ENCODE measurements around the gene ZKSCAN8. TPM values are rescaled to one million over a fixed set of nuclear protein-coding genes. Genes with fewer than 3 reads are reported as not detected.
"Not testable (repeated sequence)": the region's sequence is repeated elsewhere in the genome, so short reads cannot be mapped to it uniquely, and the experiment has no call there.

The ZKSCAN8 gene
- 16.4 and 20.6 TPM in 2 replicates for total RNA-seq (2014; rRNA removed; shearing (Covaris generic))

GRCh38 chr6:28141500-28142329, at the start of gene ZKSCAN8:
ZKSCAN8 (plus strand) TSS chr6:28141883; CDS start chr6:28148408, 6,525 bp downstream.
- DNase-seq (ENCODE audit: low read depth), result peak; percentile 96

- DNase-seq (ENCODE audit: low read depth), result not testable (repeated sequence)
These were observed 39.5 kb upstream of the ZKSCAN8 start for GRCh38 chr6:28102222-28102621.

DNA sequence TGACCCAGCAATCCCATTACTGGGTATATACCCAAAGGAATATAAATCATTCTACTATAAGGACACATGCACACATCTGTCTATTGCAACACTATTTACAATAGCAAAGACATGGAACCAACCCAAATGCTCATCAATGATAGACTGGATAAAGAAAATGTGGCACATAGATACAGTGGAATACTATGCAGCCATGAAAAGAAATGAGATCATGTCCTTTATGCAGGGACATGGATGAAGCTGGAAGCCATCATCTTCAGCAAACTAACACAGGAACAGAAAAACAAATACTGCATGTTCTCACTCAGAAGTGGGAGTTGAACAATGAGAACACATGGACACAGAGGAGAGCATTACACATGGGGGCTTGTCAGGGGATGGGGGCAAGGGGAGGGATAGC, 39.0 kb upstream of the ZKSCAN8 start:
- DNase-seq (ENCODE audit: low read depth), result not testable (repeated sequence)

DNA sequence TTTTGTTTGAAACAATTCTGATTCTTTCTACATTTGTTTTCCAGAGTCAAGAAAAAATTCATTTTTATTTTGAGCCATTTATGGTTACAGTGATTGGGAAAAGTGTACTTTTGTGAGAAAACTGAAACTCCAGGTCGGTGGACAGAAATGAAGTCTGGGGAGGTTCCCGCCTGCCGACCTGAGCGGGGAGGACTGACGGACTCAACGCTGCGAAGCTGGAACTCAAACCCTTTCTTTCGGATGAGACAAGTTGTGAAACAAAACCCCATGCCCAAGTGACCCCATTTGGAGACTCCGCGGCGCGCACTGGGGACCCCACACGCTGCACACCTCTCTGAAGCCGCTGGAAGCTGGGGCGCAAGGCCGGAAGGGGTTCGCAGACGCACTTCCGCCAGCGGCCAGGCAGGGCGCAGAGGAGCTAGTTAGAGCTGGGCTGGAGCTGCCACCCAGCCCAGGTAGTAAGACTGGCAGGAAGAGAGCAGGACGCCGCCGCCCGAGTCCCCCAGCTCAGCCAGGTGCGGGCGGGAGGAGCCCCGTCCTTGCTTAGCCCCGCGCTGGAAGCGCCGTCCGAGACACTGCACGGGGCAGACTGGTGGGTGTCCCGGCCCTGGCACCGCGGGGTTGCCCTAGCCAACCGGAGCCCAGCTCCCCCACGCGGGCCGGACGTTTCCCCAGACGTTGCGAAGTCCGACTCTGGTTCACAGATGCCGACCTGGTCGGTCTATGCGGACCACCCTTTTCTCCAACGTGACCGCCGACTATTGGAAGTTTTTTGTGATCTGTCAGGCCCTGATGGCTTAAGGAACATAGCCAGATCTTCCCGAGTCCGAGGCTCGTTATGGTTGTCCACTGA, 37.1 kb upstream of the ZKSCAN8 start:
- DNase-seq (ENCODE audit: low read depth), result peak; percentile 87

GRCh38 chr6:28105245-28105639, 36.4 kb upstream of the ZKSCAN8 start:
- DNase-seq (ENCODE audit: low read depth), result peak; percentile 43

DNA sequence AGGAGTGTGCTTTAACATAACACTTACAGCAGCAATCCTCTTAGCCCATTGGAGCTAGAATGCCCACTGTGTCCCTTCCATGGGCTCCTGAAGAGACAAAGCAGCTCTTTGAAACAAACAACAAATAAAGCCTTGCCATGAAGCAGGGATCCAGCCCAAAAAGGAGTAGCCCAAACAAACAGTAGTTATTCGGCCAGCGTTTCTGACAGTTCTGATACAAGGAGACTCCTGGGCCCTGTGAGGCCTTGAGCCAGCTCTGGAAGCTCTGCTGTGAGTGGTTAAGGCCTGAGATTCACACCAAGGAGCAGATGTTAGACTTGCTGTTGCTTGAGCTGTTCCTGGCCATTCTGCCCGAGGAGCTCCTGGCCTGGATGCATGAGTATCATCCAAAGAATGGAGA, 34.2 kb upstream of the ZKSCAN8 start:
- DNase-seq (ENCODE audit: low read depth), result no peak

DNA sequence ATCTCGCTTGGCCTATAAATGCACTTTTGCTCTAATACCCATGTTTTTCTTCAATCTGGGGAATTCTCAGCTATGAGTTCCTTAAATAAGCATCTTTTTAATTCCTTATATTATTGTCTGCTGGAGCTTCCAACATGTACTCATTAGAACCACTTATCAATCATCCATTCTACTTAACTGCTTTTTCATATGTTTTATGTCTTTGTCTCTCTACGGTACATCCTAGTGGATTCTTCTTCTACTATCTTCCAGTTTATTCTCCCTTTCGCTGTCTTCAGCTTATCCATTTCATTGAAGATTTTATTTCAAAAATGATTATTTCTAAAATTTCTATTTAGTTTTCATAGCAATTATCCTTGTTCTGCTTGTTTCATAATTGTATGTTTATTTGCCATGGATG, 29.7 kb upstream of the ZKSCAN8 start:
- DNase-seq (ENCODE audit: low read depth), result no peak

DNA sequence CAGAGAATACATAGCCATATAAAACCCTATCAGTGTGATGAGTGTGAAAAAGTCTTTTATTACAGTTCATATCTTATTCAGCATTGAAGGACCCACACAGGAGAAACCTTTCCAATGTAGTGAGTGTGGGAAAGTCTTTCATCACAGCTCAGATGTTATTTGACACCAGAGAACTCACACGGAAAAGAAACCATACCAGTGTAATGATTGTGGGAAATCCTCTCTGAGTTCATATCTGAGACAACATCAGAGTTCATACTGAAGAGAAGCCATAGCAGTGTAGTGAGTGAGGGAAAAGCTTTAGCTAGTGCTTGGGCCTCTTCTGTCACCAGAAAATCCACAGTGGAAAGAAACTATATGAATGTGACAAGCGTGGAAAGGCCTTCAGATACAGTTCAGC, 25.9 kb upstream of the ZKSCAN8 start:
- DNase-seq (ENCODE audit: low read depth), result no peak

DNA sequence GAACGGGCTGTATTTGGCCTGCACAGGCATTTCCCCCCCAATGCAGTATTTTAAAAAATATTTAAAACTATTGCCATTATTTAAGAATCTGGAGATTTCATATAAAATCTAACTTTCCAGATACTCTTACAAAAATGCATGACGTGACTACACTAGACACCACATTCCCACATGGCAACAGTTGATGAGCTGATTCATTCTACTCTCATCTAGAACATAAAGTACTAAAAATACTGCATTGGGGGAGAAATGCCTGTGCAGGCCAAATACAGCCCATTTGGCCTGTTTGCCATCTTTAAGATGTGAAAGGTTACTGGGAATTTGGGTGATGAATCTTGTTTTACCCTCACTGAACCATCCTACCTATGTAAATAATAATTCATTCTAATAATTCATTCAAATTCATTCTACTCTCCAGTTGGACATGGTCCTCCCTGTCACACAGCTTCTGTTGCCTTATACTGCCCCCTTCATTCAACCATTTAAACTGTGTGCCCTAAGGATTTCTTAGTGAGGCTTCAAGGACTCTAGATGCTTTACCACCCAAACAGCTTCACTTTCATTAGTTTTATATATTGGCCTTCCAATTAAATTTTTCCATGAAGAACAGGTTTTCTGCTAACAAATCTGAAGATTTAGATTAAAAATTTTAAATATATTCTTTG, 24.2 kb upstream of the ZKSCAN8 start:
- no peak for DNase-seq (ENCODE audit: low read depth)

GRCh38 chr6:28118217-28118616, 23.5 kb upstream of the ZKSCAN8 start:
- DNase-seq (ENCODE audit: low read depth), result no peak

DNA sequence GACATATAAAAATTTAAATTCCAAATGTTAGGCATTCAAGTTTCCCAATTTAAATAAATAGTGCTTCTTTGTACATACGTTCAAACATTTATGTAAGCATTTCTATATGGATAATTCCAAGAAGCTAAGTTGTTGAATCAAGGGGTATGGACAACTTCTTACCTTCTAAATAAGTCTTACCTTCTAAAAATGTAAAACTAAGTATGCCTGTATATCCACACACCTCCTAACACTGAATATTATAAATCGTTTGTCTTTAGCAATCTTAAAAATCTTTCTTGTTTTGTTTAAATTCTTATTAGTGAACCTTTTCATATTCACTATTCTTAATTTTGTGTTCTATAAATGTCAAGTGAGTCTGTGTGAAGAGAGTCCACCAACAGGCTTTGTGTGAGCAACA, 19.8 kb upstream of the ZKSCAN8 start:
- DNase-seq (ENCODE audit: low read depth), result no peak

- not testable (repeated sequence) for DNase-seq (ENCODE audit: low read depth)
These were observed 19.4 kb upstream of the ZKSCAN8 start for GRCh38 chr6:28122283-28122682.

DNA sequence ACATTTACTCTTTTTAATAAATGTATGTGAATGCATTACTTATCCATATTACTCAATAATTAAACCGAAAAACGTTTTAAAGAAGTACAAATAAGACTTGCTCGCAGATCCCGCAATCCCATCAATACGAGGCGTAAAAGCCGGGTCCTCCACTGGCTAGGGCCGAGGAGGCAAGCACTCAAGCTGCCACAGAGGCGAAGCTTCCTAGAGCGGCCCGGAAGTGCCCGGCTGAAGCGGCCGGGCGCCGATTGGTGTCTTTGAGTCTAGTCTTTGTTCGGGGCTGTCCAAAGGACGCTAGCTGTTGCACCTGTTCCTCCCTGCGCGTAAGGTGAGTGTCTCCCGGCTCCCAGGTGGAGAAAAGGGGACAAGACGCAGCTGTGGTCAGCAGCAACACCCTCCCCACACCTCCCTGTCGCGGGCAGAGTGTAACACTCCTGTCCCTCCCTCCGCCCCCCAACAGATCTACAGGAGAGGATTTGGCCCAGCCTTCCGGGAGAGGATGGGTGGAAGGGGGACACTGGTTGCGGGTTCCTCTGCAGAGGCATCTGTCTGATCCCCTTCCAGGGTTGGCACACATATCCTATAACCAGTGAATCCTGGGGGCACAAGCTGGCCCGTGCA, 17.2 kb upstream of the ZKSCAN8 start, which contains the start of gene ZSCAN16:
TSS of gene ZSCAN16 (plus strand) at position 260 of the 621 bp plus-strand sequence. CDS start 835 bp downstream, outside the sequence.
- DNase-seq (ENCODE audit: low read depth), result peak; percentile 90

DNA sequence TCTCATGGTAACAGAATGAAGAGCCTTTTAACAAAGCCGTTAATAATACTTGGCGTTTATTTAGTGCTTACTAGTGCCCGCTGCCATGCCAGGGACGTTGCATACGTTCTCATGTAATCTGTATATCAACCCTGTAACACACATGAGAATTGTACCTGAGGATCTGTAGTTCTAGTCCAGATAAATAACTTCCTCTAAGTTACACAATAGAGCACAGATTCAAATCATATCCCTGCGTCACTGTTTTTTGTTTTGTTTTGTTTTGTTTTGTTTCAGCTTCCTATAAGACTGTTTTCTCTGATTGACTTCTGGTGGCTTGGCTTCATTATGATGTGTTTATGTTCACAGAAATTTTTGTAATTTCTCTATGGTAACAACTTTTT, 16.7 kb upstream of the ZKSCAN8 start:
- DNase-seq (ENCODE audit: low read depth), result no peak

GRCh38 chr6:28125401-28125800, 16.3 kb upstream of the ZKSCAN8 start:
- DNase-seq (ENCODE audit: low read depth), result no peak

DNA sequence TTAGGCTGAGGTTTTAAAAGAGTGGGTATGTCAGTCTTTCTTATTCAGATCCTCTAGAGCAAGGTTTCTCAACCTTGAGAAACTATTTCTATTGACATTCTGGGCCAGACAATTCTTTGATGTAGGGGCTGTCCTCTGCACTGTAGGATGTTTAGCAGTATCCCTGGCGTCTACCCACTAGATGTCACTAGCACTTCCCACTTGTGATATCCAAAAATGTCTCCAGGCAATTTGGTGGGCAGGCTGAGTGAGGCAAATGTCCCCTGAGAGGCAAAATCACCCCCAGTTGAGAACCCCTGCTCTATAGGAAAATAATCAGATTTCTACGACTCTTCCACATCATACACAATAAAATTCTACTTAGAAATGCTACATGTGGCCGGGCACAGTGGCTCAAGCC, 7.7 kb upstream of the ZKSCAN8 start:
- peak; percentile 63 for DNase-seq (ENCODE audit: low read depth)

DNA sequence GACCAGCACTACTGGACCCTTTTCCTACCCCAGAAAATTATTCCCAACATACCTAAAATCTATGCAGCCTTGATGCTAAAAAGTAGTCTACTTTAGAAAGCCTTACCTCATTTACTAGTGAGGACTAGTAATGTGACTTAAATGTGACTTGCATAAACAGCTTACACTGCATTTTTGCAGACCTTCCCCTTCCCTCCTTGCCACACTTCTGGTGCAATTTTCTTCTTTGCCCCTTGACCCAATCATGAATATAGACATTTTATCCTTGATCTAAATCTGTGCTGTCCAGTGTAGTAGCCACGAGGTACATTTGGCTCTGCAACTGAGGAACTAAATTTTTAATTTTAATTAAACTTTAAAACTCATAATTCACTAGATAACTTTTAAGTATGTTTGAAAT, 7.0 kb upstream of the ZKSCAN8 start:
- DNase-seq (ENCODE audit: low read depth), result no peak

- DNase-seq (ENCODE audit: low read depth), result no peak
These were observed 6.3 kb upstream of the ZKSCAN8 start for GRCh38 chr6:28135393-28135792.

DNA sequence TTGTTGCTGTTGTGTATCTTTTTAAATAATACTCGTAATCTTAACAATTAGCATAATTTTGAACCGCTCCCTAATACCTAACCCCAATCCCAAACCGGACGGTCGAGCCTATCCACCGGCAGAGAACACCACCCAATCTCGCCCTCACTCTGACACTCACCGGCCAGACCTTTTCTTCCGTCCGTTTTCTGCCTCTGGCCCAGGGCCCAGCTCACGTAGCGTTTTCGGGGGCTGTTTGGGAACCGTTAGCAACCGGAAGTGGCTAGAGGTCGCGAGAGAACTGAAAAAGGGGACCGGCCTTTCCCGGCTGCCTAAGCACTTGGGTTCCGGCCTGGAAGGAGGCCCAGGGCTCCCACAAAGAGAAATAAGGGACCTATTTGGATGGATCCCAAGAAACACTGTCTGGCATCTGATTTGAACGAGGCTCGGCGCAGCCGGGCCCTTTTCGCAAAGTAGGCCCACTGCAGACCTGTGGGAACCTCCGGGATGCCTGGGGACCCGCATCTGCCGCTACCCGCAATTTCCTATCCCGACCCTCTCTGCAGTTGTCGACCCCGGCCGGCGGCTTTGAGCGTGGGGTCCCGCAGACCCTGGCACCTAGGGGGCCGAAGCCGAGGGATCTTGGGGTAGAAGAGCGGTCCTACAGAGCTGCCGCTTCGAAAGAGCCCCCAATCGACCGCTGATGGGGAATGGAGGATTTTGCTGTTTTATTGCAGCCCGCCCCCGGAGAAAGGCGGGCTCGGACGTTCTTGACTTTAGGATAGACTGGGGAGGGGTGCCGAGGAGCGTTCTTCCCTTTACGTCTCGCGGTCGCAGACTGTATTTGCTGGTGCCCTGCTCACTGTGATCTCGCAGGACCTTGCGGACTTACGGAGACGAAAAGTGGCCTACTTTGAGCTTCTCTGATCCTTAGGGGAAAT, 4.8 kb upstream of the ZKSCAN8 start:
- peak; percentile 98 for DNase-seq (ENCODE audit: low read depth)

- peak; percentile 49 for DNase-seq (ENCODE audit: low read depth)
These were observed 4.1 kb upstream of the ZKSCAN8 start for GRCh38 chr6:28137505-28137981.
